Measurements from ENCODE around the gene CSRNP3. TPM values are rescaled to one million over a fixed set of nuclear protein-coding genes. Genes with fewer than 3 reads are reported as not detected.

The CSRNP3 gene
- total and polyA plus RNA-seq, 10 donors: 0.30 to 7.4 (median 3.4) TPM

DNA sequence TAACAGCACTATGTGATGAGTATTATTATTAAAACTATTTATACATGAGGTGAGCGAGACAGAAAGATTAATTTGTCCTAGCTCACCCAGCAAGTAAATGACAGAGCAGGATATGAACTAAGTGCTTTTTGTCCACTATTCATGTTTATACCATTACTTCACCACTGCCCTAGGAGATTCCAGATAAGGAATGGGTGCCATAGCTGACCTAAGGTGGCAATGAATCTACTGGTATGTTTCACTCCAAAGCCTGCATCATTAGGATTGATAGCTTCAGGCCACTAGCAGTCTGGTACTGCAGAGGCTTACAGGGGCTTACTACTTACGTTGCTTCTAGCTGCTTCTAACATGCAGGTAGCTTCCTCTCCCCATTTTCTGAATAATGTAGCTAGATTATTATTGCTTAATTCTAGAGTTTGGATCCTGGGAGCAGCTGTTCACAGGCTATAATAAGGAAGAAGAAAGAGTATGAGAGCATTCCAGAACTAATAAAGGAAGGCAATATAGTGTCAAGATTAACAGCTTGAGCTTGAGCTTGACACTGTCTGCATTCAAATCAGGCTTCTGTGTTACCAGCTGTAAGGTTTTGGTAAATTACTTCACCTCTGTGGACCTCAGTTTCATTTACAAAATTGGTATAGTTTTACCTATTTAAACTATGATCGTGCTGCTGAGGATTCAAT lies 170.9 kb downstream of the CSRNP3 start:
- peaks cover 0 to 7% (median 0%) of the 10 kb centered on the region in 8 donors for H3K9me3 ChIP-seq
- no peaks in the 10 kb centered on the region for H3K4me1 ChIP-seq

DNA sequence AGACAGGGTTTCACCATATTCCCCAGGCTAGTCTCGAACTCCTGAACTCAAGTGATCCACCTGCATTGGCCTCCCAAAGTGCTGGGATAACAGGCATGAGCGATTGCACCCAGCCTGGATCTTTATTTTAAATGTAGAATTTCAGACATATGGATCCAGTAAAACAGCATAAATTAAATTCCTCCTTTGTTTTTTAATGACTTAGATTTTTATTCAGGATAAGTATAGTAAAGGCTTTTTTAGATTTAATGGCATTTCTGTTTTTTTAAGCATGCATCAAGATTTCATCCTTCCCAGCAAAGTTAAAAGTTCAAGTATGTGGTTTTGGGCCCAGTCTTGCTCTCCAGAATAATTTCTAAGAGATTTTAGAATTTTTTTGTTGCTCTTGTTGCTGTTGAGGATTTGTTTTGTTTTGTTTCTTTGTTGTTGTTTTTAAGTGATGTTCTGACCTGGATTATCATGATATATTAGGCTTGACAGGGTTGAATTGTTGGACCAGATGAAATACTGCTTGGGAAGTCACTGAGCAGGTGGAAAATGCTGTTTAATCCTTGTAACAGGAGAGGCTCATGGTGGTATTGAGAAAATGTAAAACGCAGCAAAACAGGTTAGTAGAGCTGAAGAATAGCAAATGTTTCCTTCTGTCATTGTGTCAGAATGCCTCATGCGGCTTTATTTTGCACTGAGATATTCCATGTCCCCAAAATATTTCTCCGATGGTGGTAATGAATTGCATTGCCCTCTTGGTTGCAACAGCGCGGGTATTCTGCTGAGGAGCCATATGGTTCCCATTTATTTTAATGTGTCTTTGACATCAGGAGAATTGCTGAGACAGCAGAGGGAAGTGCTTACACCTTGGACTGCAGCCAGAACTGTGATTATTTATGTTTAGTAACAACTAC lies 176.7 kb downstream of the CSRNP3 start:
- intact Hi-C loops (cut with DNase I; ENCODE audit: low total_unique reads): no loop called here
- Histone ChIP-seq H3K4me3 (no peak overlapping the region), H3K27me3 (replicated peaks in 1 of 7) (no peaks in the 10 kb centered on the region), H3K36me3 (no peaks in the 10 kb centered on the region), H3K9me3 (peaks cover 0 to 7% (median 0%) of the 10 kb centered on the region in 8 donors), H3K4me1 (no peaks in the 10 kb centered on the region), H3K27ac (no peak overlapping the region)
- TF ChIP-seq POLR2A (IDR thresholded peaks at IDR 0.05) (no peak), POLR2AphosphoS5 (IDR thresholded peaks at IDR 0.05) (no peak)
- TF ChIP-seq, protein P1, sequence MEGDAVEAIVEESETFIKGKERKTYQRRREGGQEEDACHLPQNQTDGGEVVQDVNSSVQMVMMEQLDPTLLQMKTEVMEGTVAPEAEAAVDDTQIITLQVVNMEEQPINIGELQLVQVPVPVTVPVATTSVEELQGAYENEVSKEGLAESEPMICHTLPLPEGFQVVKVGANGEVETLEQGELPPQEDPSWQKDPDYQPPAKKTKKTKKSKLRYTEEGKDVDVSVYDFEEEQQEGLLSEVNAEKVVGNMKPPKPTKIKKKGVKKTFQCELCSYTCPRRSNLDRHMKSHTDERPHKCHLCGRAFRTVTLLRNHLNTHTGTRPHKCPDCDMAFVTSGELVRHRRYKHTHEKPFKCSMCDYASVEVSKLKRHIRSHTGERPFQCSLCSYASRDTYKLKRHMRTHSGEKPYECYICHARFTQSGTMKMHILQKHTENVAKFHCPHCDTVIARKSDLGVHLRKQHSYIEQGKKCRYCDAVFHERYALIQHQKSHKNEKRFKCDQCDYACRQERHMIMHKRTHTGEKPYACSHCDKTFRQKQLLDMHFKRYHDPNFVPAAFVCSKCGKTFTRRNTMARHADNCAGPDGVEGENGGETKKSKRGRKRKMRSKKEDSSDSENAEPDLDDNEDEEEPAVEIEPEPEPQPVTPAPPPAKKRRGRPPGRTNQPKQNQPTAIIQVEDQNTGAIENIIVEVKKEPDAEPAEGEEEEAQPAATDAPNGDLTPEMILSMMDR (IDR thresholded peaks at IDR 0.05 in 8 of 11, conservative IDR thresholded peaks at IDR 0.05 in 3 of 11): no peak
- WGBS, 5 donors: 60 to 75% (median 69%) methylated on average over 7 of the region's 7 CpGs
- DNase-seq: no peak

More for the DNA sequence above, 170.9 kb downstream of the CSRNP3 start:
- H3K27ac ChIP-seq: no peak overlapping the region
- H3K36me3 ChIP-seq: no peaks in the 10 kb centered on the region
- no peaks in the 10 kb centered on the region for H3K27me3 ChIP-seq (replicated peaks in 1 of 7)
- WGBS, 5 donors: 58 to 92% (median 76%) methylated on average over 3 of the region's 3 CpGs
- TF ChIP-seq POLR2AphosphoS5 (IDR thresholded peaks at IDR 0.05) (no peak), POLR2A (IDR thresholded peaks at IDR 0.05) (no peak)
- TF ChIP-seq, protein P1 (IDR thresholded peaks at IDR 0.05 in 8 of 11, conservative IDR thresholded peaks at IDR 0.05 in 3 of 11): no peak
- no peak for DNase-seq
- H3K4me3 ChIP-seq: no peak overlapping the region
- intact Hi-C loops (cut with DNase I; ENCODE audit: low total_unique reads): no loop called here

DNA sequence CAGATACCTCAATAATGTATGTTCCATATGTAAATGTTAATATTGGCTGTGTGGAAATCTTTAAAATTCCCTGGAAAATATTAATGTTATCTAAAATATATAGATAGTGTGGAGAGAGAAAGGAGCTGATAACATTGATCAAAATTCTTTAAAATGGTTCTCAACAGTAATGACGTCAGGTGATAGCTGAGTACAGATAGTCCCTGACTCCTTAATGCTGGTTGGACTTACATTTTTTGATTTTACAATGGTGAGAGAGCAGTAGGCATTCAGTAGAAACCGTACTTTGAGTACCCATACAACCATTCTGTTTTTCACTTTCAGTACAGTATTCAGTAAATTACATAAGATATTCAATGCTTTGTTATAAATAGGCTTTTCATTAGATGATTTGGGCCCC lies 177.9 kb downstream of the CSRNP3 start:
- intact Hi-C loops (cut with DNase I; ENCODE audit: low total_unique reads): no loop called here
- no peak overlapping the region for H3K4me3 ChIP-seq
- no peak overlapping the region for H3K27ac ChIP-seq
- peaks cover 0 to 7% (median 0%) of the 10 kb centered on the region in 8 donors for H3K9me3 ChIP-seq
- TF ChIP-seq POLR2A (IDR thresholded peaks at IDR 0.05): no peak
- TF ChIP-seq, protein P1 (IDR thresholded peaks at IDR 0.05 in 8 of 11, conservative IDR thresholded peaks at IDR 0.05 in 3 of 11): no peak
- no peak for TF ChIP-seq POLR2AphosphoS5 (IDR thresholded peaks at IDR 0.05)
- no peak for DNase-seq
- no peaks in the 10 kb centered on the region for H3K27me3 ChIP-seq (replicated peaks in 1 of 7)
- 85 to 99% (median 89%) methylated on average over 2 of the region's 2 CpGs for WGBS, 5 donors
- H3K4me1 ChIP-seq: no peaks in the 10 kb centered on the region
- H3K36me3 ChIP-seq: no peaks in the 10 kb centered on the region

DNA sequence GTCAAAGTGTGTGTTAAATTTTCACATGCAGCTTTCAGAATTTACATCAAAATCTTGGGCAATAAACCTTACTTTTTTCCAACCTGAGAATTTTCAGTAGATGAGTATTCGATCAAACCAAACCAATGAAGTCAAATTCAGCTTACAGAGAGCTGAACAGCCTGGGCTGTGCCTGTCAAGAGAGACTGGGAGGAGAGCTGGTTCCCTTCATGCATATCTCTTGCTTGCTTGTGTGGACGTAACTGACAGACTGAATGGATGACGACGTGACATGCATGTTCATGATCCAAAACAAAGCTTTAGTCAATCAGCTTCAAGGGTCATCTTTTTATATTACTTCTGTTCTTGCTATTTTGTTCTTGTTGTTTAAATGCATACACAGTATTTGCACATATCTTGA lies 179.3 kb downstream of the CSRNP3 start:
- DNase-seq: no peak
- Histone ChIP-seq H3K9me3 (peaks cover 0 to 7% (median 0%) of the 10 kb centered on the region in 8 donors), H3K36me3 (no peaks in the 10 kb centered on the region), H3K27me3 (replicated peaks in 1 of 7) (no peaks in the 10 kb centered on the region), H3K4me3 (no peak overlapping the region), H3K4me1 (no peaks in the 10 kb centered on the region), H3K27ac (no peak overlapping the region)
- WGBS, 5 donors: 74 to 89% (median 86%) methylated on average over 4 of the region's 4 CpGs
- intact Hi-C loops (cut with DNase I; ENCODE audit: low total_unique reads): no loop called here
- TF ChIP-seq, protein P1 (IDR thresholded peaks at IDR 0.05 in 8 of 11, conservative IDR thresholded peaks at IDR 0.05 in 3 of 11): no peak
- TF ChIP-seq POLR2A (IDR thresholded peaks at IDR 0.05): no peak
- TF ChIP-seq POLR2AphosphoS5 (IDR thresholded peaks at IDR 0.05): no peak

All from spleen (tissue), 11 donors.